ENCODE measurements around the gene AGAP1. TPM values are rescaled to one million over a fixed set of nuclear protein-coding genes. Genes with fewer than 3 reads are reported as not detected.

The AGAP1 gene
- total RNA-seq, 1 donor from 2014 or later, result 6.5 TPM

GRCh38 chr2:235979037-235979436 is 485.2 kb downstream of the AGAP1 start:
- no peak for DNase-seq (ENCODE audit: low read depth, low spot score)

DNA sequence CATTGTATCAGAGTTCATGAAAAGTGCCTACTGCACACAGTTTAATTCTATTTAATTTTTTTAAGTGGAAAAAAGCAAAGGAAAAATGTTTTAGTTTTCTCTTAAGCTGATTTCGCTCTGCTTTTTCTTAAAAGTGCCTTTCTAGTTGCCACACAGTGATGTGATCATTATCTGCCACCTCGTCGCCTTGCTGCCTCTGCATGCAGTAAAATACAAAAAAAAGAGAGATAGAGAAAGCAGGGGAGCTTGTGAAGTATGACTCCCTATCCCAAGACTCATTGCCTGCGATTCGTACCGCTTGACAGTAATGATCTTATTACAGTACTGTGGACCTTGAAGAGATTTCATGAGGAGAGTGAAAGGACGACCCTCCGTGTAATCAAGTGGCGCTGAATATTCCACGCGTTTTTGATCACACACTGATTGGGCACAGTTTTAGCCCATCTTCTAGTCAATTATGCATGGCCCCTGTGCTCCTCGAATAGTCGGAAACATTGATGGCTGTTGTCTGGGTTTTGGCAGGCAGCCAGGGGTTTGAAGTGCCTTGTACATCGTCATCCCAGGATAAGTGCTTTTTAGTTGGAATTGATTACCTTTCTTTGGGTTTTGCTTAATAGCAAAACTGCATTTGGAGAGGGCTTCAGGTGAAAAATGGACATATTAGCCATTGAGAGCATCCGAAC is 486.1 kb downstream of the AGAP1 start:
- DNase-seq (ENCODE audit: low read depth, low spot score), result no peak

DNA sequence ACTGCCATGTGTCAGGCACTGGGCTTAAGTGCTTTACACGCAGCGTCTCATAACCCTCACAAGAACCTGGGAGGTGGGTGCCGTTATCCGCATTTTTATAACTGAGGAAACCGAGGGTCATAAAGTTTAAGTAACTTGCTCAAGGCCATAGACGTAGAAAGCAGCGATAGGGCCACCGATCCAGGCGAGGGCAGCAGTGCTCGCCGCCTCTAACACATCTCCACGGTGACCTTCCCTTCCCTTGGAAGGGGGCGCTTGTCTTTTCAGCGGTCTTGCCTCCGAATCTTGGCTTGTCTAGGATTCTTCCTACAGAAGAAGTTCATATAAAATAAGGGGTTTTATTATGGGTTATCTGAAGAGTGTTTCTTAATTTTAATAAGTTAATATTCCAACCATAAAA is 487.8 kb downstream of the AGAP1 start:
- no peak for DNase-seq (ENCODE audit: low read depth, low spot score)

GRCh38 chr2:235983016-235983415 is 489.2 kb downstream of the AGAP1 start:
- no peak for DNase-seq (ENCODE audit: low read depth, low spot score)

GRCh38 chr2:235984552-235984951 is 490.7 kb downstream of the AGAP1 start:
- DNase-seq (ENCODE audit: low read depth, low spot score), result no peak

DNA sequence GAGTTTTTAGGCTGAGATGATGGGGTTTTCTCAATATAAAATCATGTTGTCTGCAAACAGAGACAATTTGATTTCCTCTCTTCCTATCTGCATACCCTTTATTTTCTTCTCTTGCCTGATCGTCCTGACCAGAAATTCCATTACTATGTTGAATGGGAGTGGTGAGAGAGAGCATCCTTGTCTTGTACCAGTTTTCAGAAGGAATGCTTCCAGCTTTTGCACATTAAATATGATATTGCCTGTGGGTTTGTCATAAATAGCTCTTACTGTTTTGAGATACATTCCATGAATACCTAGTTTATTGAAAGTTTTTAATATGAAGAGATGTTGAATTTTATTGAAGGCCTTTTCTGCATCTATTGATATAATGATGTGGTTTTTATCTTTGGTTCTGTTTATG is 492.5 kb downstream of the AGAP1 start:
- DNase-seq (ENCODE audit: low read depth, low spot score), result no peak

GRCh38 chr2:235988271-235989015 is 494.6 kb downstream of the AGAP1 start:
- no peak for DNase-seq (ENCODE audit: low read depth, low spot score)

GRCh38 chr2:235989591-235989990 is 495.7 kb downstream of the AGAP1 start:
- DNase-seq (ENCODE audit: low read depth, low spot score), result no peak

DNA sequence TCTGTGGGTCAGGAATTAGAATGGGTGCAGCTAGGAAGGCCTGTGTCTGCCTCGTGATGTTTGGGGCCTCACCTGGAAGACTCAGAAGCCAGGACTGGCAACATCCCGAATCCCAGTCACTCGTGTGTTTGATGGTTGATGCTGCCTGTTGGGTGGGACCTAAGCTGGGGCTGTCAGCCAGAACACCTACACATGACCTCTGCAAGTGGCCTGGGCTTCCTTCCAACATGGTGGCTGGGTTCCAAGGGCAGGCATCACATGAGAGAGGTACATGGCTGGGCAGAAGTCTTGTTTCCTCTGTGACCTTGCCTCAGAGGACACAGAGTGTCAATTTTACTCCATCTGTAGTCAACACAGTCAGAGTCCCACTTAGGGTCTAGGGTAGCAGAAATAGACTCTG is 496.5 kb downstream of the AGAP1 start:
- DNase-seq (ENCODE audit: low read depth, low spot score), result no peak

DNA sequence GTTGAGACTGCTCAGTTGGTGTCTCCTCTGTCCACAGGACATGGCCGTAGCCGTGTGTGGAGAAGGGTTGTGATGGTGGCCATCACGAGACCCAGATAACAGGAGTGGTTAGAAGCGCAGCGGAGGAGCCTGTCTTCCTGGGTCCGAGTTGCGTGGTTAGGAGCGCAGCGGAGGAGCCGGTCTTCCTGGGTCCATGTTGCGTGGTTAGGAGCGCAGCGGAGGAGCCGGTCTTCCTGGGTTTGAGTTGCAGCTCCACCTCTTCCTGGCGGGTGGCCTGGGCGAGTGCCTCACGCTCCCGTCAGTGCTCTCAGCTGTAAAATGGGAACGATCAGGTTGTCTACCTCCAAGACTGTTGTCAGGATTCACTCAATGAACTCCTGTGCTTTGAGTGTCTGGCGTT is 498.2 kb downstream of the AGAP1 start:
- DNase-seq (ENCODE audit: low read depth, low spot score), result no peak

- DNase-seq (ENCODE audit: low read depth, low spot score), result no peak
Observed at GRCh38 chr2:235996419-235996818, 502.6 kb downstream of the AGAP1 start.

DNA sequence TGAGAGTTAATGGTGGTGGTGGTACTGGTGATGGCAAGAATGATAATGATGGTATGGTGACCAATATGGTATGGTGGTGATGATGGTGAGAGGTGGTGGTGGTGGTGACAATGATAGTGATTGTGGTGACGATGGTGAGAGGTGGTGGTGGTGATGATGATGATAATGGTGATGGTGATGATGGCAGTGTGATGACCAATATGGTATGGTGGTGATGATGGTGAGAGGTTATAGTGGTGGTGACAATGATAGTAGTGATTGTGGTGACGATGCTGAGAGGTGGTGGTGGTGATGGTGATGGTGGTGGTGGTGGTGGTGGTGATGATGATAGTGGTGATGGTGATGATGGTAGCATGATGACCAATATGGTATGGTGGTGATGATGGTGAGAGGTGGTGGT is 505.2 kb downstream of the AGAP1 start:
- no peak for DNase-seq (ENCODE audit: low read depth, low spot score)

GRCh38 chr2:236001166-236001828 is 507.5 kb downstream of the AGAP1 start:
- DNase-seq (ENCODE audit: low read depth, low spot score), result no peak

- DNase-seq (ENCODE audit: low read depth, low spot score), result no peak
Observed at GRCh38 chr2:236001854-236002253, 508.0 kb downstream of the AGAP1 start.

DNA sequence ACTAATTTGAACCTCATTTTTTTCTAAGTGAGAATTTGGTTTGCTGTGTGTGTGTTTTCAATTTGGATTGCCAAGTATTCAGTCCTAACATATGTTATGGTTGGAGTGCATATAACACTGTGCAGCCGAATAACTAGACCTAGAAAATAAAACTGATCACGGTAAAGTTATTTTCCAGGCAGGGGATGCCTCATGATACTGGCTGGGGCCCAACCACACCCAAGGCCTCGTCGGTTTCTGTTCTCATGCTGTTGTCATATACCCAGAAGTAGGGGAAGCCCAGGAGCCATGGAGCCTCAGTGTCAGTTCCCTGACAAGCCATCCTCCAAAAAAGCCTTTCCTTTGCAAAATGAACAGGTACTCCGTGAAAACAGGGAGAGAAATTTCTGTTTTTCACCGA is 514.2 kb downstream of the AGAP1 start:
- DNase-seq (ENCODE audit: low read depth, low spot score), result no peak

DNA sequence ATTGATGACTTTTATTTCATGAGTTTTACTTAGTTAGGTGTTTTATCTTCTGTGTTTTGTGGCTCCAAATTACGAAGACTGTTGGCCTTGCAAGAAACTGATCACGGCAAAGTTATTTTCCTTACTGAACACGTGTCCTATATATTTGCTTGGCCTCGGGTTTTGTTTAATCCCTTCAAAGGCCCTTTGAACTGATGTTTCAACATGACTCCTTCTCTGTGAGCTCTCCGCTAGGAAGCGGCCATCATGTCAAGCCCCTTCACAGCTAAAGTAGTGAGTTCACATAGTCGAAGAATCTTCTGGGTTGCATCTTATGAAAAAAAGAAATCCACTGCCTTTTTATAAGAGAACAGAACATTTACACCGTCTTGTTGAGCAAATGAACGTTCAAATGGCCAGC is 515.0 kb downstream of the AGAP1 start:
- DNase-seq (ENCODE audit: low read depth, low spot score), result no peak

GRCh38 chr2:236010920-236011685 is 517.3 kb downstream of the AGAP1 start:
- DNase-seq (ENCODE audit: low read depth, low spot score), result no peak

DNA sequence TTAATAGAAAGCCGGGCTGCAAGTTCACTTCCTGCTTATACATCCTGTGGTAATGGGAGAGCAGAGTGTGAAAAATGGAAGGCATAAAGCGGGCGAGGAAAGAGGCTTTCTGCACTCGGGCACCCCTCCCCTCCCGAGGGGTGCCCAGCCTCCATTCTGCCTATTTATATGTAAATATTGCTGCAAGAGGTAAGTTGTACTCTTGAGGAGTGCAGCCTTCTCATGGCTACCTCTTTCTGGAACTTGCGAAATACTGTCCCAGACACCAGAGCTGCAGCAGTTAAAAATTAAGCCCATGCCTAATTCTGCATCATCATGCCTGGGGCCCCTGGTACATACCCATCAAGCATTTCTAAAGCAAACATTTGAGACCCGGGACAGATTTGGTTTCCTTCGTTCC is 518.3 kb downstream of the AGAP1 start:
- no peak for DNase-seq (ENCODE audit: low read depth, low spot score)

GRCh38 chr2:236014408-236015131 is 520.7 kb downstream of the AGAP1 start:
- no peak for DNase-seq (ENCODE audit: low read depth, low spot score)

- no peak for DNase-seq (ENCODE audit: low read depth, low spot score)
Observed at GRCh38 chr2:236015171-236015570, 521.3 kb downstream of the AGAP1 start.

DNA sequence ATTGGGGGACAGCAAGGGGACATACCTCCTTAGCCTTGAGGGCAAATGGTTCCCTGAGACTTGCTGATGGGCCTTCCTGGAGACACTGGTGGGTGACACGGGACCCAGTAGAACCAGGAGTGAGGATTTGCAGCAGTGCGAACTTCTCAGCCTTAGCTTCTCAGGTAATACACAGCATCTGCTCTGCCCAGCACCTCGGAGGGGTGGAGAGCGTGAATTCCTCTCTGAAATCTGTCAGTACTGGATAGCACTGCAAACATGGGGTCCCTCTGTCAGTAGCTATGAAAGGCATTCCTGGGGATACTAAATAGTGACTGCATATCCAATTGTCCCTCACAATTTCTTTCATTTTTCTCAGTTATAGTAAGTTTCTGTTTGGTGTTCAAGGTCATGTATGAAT is 522.7 kb downstream of the AGAP1 start:
- DNase-seq (ENCODE audit: low read depth, low spot score), result no peak
